GM19351 (cell line): ENCODE results near the gene SRRM4.

Source experiments
- ATAC-seq: cut with Tn5 transposase; IDR thresholded peaks from one replicate; pipeline ENCODE4 v1.9.1; 2021; ENCODE audit warnings: mild to moderate bottlenecking, moderate library complexity; ENCODE audit not compliant: unreplicated experiment

SRRM4 gene, protein sequence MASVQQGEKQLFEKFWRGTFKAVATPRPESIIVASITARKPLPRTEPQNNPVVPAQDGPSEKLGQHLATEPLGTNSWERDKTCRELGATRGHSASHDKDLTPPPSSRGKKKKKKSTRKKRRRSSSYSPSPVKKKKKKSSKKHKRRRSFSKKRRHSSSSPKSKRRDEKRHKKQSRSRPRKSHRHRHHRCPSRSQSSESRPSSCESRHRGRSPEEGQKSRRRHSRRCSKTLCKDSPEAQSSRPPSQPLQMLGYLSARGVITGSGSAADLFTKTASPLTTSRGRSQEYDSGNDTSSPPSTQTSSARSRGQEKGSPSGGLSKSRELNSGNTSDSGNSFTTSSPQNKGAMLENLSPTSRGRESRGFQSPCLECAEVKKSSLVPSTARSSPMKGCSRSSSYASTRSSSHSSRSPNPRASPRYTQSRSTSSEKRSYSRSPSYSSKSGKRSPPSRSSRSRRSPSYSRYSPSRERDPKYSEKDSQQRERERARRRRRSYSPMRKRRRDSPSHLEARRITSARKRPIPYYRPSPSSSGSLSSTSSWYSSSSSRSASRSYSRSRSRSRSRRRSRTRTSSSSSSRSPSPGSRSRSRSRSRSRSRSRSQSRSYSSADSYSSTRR

DNA sequence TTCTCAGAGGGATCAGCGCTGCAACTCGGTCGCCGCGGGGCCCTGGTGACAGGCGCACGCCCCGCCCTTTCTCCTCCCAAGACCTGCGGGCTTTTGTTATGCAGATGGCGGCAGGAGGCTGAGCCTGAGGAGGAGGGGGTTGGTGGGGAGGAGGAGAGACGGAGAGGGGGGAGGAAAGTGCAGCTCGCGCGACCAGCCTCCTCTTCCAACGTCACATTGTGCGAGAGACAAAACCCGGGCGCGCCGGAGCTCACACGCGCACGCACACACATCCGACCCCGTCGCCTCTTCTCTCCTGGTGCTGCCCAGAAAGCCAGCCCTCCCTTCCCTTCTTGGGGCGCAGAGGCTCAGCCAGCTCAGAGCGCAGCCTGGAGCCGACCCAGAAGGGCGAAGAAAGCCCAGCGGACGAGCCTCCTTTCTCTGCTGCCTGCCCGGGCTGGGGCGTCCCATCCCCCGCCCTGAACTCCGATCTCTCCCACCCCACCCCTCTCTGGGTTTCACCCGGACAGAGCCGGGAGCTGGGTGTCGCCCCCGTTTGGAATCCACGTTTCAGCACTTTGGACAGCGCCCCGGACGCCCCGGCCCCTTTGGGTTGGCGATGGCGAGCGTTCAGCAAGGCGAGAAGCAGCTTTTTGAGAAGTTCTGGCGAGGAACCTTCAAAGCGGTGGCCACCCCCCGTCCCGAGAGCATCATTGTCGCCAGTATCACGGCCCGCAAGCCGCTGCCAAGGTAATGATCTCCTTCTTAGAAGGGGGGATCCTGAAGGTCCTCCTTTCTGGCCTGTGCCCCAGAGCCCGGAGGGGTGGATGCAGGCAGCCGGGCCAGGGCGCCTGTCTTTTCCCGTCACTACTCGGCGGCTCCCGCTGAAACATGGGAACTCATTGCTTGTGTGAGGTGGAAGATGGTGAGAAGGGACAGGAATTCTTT is at the start of gene SRRM4:
TSS of gene SRRM4 (plus strand) at position 257 of the 927 bp plus-strand sequence. CDS start at position 599, 342 bp downstream.
- ATAC-seq: no peak

DNA sequence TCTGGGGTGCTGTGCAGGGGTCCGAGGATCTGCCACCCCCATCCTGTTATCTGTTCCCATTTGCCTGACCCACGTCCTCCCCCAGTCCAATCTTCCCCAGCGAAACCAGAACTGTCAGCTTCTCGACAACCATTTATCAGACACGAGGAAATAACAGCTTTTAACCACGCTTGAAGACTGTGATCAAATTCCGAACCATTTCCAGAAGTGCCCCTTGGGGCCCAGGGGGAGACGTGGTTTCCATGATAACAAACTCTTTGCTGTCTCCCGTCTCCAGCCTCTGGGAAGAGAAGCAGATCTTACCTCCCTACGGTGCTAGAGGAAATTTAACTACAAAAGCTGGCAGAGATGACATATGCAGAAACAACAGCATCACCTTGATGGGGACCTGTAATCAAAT is 35.1 kb upstream of the SRRM4 start:
- ATAC-seq: no peak

DNA sequence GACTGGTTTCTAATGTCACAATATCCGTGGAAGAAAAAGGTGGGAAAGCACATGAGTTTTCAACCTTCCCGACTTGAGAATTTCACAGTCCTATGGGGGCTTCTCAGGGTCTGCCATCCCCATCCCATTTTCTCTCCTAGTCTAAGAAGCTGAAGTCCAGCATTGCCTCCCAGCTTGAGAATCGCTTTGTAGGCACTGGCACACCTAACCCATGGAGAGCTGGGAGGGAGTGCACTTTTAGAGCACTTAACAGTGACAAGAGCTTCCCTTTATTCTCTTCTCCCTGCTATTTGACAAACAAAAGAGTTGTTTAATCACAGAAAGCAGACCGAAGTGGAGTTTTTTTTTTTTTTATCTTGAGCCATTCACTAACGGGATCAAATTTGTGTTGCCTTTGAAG is 22.8 kb upstream of the SRRM4 start:
- ATAC-seq: no peak

DNA sequence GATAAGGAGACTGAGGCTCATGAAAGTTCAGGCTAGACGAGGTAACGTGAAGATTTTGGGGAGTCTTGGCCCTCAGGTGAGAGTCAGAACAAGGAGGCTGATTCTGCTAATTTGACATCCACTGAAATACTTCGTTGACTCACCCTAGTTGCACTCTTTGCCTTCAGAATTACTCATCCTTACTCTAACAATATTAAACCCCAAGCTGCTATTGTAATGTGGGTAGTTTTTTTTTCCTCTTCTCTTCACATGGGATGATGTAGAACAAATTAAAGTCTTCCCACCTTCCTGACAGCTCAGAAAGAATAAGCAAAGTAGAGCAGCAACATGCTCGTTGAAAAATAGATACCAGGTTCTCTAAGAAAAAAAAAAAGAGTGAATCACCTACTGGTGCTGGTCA is 22.0 kb upstream of the SRRM4 start:
- ATAC-seq: no peak

DNA sequence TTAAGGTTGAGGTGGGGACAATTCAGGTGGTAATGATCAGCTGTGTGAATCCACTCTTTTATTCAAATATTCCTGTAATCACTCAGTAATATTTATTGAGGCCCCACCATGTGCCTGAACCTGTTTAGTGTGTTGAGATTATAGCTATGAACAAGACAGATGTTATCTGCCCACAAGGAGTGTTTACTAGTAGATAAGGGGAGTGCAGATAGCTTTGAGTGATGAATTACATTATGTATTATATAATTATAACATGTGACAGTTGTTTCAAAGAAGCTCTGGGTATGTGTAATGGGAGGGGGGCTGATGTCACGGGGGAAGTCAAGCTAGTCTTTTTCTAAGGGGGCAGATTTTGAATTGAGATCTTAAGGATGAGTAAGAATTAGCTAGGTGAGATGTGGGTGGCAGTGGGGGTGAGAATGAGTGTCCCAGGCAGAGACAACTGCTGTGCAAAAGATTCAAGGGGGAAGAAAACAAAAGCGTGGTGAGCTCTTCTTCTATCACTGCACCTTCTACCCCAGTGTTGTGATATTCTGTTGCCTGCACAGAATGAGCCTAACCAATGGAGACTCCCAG is 21.3 kb upstream of the SRRM4 start:
- no peak for ATAC-seq

DNA sequence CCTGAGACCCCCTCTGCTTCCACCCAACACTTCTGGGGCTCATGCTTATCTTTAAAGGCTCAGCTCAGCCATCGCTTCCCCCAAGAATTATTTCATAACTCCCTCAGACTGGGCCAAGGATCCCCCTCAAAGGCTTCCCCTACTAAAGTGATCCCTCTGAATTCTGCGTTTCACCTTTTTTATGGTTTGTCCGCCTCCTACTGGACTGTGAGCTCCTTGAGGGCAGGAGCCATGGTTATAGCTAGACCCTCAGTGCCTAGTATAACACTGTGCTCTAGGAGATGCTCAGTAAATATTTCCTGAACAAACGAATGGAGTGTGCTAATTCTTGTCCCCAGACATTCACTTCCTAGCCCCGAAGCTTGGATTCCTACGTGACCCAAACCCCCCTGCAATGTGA is 20.5 kb upstream of the SRRM4 start:
- ATAC-seq: no peak

DNA sequence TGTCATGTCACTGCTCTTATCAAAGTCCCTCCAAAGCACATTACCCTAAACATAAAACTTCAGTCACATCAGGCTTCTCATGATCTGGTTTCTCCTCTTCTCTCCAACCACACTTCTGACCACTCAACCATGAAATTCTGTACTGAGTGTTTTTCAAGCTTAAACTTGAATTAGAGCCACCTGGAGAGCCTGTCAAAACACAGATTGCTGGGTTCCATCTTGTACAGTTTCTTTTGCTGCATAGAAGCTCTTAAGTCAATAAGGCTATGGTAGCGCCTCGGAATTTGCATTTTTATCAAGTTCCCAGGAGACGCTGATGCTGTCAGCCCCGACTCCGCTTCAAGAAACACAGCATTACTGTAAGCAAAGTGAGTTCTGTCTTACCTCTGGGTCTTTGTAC is 16.4 kb upstream of the SRRM4 start:
- ATAC-seq: no peak

DNA sequence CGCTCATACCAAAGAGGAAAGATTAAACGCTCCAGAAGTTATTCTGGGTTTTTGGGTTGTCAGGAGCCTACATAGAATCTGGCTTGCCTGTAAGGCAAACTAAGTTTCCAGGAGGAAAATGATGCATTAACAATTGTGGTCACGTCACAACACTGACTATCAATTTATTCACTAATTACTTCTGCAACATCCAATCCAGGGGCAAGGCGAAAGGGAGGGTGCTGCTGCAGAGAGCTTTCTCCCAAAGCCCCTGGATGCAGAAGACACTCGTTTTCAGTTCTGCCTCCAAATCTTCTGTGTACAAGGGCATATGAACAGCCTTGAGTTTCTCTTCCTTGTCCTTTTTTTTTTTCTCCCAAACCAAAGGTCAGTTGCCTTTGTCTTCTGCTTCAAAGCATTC is 10.5 kb upstream of the SRRM4 start:
- ATAC-seq: no peak

DNA sequence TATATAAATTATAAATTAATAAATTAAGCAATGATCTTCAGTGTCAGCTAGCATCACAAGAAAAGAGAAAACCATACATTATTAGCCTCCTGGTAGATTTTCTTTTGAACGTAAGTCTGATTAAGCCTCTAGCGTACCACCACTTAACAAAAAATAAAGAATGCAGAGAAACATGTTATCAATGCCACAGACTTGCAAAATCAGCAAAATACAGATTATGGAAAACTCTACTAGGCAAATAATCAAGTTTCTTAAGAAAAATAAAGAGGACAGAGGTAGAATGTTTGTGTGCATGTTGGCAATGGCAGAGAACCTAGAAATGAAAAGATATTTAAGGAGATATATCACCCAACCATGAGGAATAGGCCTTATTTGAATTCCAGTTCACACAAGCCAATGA is 8.4 kb upstream of the SRRM4 start:
- ATAC-seq: no peak

DNA sequence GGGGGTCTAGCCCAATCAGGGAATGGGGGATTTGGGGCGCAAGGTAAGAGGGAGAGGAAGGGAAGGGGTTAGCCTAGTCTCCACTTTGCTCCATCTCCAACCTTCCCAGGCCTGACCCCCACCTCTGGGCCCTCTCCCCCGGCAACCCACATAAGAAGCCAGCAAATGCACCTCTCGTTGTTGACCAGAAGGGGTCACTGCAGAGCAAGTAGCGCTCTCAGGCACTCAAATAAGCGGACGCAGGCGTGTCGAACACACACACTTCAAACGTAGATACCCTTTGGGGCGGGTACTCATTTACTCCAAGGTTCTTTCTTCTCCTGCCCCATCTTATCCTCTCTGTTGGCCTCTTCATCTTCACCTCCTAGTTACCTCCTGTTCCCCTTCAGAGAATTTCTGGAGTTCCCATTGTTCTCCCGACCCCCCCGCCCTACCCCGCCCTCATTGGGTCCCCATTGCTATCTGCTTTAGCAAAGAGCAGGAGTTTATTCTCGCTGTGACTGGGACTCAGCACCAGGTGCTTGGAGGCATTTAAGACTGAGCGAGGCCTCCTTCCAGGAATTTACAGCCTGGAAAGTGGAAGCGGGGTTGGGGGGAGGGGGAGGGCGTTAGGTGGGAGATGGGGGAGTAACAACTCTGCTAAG is 1.5 kb upstream of the SRRM4 start:
- ATAC-seq: no peak

DNA sequence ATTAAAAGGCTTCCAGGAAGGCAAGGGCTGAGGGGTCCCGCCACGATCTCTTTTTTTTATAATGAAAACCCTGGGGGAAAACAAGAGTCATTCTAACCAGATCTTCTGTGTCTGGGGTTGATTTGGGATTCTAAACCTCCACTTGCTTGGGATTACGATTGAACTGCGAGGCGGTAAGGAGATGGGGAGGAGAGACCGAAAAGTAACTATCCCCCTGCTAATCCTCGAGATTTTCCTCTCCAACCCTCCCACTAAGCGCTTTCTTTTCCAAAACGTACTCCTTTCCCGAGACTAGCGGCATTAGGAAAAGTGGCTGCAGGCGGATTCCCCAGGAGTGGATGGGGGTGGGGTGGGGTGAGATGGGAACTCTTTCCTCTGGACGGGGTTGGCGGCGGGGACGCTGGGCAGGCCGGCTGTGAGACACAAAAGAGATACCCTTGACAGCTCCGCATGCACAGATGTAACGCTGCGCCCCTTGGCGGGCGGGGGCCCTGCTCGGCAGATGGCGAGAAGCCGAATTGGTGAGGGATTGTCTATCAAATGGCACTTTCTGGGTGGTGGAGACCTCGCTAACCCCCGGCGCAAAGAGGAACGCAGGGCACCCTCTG is 830 bp upstream of the SRRM4 start:
- no peak for ATAC-seq

DNA sequence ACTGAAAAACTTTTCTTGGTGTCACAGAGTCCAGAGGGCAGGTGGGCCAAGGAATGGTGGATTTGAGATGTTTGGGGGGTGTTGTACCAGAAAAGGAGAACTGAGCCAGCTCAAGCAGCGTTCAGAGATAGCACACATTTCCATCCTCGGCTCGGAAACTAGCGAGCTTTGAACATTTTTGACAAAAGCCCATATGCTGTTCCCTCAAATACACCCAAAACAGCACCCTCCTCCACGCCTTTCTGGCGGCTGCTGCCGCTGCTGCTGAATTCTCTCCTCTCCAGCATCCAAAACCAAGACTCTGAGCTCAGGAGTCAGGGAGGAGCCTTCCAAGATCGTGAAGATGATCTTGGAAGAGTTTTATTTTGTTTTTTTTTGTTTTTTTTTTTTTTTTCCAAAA is 961 bp downstream of the SRRM4 start:
- ATAC-seq: no peak

DNA sequence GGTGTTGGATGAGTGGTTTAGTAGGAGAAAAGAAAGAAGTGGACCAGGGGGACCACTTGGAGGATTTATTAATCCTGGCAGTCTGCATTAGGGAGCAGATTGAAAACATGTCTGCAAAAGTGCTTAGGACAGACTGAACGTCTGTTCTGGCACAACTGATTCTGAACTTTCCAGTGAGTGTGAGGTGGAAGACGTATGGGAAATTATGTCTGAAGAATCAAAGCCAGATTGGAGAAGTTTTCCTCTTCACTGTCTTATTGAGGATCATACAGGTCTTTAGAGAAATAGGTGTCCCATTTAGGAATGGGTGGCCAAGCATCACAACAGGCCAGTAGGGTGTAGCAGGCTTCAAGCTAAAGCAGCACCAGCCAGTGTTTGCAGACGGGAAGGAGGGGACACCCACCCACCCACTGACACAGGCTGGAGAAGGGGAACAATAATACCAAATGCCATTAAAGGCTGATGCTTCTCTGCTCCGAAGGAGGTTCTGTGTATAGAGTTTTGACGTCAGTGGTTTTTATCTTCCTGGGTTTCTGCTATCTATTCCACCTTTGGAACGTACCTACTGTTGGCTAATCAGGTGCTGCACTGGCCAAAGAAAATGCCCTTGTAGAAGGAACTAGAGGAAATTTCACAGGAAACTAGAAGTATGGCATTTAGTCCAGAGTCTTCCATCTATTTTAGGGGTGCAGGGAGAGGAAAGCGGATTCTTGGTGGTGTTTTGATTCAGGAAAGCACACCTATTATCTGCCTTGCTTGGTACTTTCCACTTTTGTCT is 1.8 kb downstream of the SRRM4 start:
- ATAC-seq: no peak

DNA sequence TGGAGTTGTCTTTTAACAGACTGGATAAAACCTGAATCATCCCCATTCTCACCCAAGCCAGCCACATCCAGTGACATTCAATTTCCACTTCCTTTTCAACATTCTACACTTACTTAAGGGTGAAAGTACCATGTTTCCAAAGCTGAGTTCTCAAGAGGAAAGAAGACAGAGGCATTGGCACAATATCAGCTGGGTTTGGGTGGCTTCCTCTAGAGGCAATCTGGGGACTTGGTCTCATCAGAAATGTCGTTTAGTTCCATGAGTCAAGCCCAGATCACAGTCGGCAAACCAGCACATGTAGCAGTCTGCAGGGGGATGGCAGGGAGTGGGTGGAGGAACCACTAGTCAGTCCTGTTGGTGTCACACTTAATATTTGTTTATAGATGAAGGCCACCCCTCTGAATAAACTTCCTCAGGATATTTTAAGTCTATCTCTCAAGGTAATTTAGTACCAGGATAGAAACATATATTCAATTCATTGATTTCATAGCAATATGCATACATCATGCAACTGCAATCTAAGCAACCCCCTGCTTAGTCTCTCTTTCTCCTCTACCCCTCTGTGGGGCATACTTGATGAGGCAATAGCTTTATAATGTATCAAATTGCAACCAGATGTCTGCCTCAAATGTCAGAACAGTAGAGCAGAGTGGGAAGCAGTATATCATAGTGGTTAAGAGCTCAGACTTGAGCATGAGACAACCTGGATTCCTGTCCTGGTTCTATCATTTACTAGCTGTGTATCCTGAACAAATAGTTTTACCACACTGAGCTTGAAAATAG is 3.0 kb downstream of the SRRM4 start:
- ATAC-seq: no peak

DNA sequence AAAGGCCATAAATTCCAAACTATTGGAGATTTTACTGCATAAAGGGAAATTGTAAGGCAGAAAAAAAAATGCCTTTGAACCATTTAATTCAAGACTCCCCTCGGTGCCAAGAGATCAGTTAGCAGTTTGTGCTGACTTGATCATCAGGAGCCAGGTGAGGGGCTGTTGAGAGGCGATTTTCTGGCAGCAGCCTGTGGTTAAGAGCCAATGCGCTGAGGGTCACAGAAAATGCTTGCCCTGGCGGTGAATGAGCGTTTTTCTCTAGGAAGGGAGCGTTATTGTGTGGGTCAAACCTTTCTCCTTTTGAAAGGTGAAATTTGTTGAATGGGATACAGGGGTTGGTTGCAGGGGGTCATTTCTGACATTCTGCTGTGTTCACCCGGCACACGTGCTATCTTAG is 4.7 kb downstream of the SRRM4 start:
- no peak for ATAC-seq

DNA sequence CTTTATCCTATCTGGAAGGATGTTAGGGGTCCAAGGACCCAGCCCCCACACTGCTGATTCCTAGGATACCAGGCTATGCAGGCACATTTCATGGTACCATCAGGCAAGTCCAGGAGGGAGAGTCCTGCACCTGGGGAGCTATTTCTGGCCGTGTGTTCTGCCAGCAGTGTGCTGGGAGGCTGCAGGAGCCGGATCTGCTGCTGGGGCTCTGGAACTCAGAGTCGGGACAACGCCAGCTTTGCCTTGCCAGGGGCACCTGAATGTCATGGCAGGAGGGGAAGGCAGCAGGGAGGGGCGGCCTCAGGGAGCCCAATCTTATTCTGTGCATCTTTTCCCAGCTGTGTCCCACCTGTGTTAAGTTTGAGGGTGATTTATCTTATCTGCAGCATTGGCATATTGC is 17.8 kb downstream of the SRRM4 start:
- no peak for ATAC-seq

DNA sequence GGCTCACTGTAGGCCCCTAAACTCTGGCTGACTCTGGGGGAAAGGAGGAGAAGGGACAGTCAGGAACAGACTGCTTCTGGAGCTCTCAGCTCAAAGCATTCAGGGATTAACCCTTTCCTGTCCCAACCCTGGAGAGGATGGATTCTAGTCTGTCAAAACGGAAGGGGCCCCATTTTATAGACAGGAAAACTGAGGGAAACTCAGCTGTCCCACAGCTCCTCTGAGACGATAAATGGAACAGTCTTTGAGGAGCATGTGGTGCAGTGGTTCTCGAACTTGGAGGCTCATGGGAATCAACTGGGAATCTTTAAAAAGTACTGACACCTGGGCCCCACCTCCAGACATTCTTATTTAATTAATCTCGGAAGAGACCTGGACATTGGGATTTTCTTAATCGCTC is 23.7 kb downstream of the SRRM4 start:
- ATAC-seq: no peak

DNA sequence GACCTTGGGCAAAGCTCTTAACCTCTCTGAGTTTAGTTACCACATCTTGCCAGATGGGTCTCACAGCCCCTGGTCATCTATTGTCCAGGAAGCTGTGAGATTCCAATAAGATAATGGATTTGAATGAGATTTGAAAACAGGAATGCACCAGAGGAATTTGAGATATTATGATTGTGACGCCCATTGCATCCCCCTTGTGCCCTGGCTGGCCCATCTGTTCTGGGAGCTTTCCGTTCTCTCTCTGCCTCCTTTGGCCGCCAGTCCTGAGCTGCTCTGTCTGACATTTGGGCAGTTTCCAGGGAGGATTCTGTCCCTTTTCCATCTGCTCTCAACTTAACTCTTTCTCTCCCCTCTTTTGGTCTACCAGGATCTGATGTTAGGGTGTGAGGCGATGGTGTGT is 24.6 kb downstream of the SRRM4 start:
- ATAC-seq: no peak

DNA sequence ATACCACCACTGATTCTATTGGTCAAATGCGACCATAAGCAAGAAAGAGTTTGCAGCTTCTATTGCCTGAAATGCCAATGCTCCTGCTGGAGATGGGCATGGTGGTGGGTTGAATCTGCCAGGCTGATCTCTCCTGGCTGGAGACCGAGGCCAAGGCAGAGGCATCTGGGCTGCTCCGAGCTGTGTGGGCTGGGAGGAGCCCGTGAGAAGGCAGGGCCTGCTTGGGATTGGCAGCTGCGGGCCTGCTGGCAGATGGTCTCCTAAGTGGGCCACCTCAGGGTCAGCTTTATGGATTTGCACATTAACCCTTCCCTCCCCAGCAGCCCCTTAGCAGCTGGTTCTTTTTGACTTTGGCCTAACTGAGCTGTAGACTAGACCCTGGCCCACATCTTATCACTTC is 25.4 kb downstream of the SRRM4 start:
- ATAC-seq: no peak
